Mesodermal cell (in vitro differentiated cells): Measurements from ENCODE around the gene SLC6A16. TPM values are rescaled to one million over a fixed set of nuclear protein-coding genes. Genes with fewer than 3 reads are reported as not detected.
"Not testable (repeated sequence)": the region's sequence is repeated elsewhere in the genome, so short reads cannot be mapped to it uniquely, and the experiment has no call there.

Source experiments
- H3K27ac ChIP-seq: 2 replicates; pipeline ENCODE4 v1.7.0; 2013; ENCODE audit warnings: mild to moderate bottlenecking, low read depth, low read length, moderate library complexity; ENCODE audit not compliant: severe bottlenecking
- H3K36me3 ChIP-seq: 2 replicates; pipeline ENCODE4 v1.7.1; 2013; ENCODE audit warnings: mild to moderate bottlenecking, low read length, moderate library complexity; ENCODE audit not compliant: control insufficient read depth, insufficient read depth
- H3K4me1 ChIP-seq: one replicate; pipeline ENCODE4 v1.7.1; 2013; ENCODE audit warnings: mild to moderate bottlenecking, low read length; ENCODE audit not compliant: insufficient read depth, control insufficient read depth, poor library complexity, severe bottlenecking
- H3K4me3 ChIP-seq: 2 replicates; pipeline ENCODE4 v1.7.0; 2013; ENCODE audit warnings: low read length, control low read depth, mild to moderate bottlenecking; ENCODE audit not compliant: insufficient read depth, poor library complexity, severe bottlenecking; ENCODE audit errors: extremely low read depth
- H3K9me3 ChIP-seq: 2 replicates; pipeline ENCODE4 v1.7.1; 2013; ENCODE audit warnings: mild to moderate bottlenecking, low read length, moderate library complexity; ENCODE audit not compliant: control insufficient read depth
- WGBS, 2 experiments: methylation state at CpG; one replicate each; pipeline ENCODE4 v1.1.5; 2013; ENCODE audit warnings: missing lambda C conversion rate in 2 of 2; ENCODE audit not compliant: insufficient coverage in 2 of 2; 5-methylcytosine and 5-hydroxymethylcytosine counted together
- polyA plus RNA-seq, 2 experiments: library from polyadenylated mRNA; stranded (reverse); fragments of 50-300 nt; gene quantifications; one replicate each; pipeline ENCODE4 v1.2.3, GENCODE V29; 2013

Gene SLC6A16
- 4.1 TPM for polyA plus RNA-seq (2013, experiment 1 of 2)
- 2.7 TPM for polyA plus RNA-seq (2013, experiment 2 of 2)

DNA sequence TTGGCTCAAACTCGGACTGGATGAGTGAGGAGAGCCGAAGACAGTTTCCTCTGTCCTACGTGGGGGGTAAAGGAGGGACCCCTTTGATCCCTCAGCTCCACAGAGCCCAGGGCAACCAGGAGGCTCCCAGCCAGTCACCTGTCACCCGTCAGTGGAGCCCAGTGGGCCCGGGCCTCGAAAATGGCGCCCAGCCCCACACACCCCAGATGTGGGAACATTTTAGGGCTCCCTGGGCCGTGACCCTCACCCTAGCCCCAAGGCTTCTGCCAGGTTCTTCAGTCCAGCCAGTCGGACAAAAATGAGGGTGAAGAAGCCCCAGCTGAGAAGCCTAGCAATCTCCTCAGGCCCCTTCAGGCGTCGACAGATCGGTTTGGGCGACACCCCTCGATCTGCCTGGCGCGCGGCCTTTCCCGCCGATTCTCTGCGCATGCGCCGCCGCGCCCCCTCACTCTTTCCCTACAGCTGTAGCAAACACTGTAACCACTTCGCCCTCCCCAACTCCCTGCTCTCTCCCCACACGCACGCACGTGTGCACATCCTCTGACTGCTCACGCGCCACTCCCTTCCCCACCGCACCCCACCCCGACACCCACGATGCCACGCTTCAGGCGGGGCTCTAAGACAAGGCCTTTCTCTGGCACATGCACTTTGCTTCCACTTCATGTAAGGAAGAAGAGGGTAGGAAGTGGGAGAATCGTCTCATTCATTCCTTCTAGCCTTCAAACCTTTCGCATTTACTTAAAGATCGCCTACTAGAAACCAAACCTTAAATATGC is at the start of gene SLC6A16:
TSS of gene SLC6A16 (minus strand) at position 391 of the 776 bp plus-strand sequence. CDS start 13,844 bp downstream, outside the sequence.
- peaks cover 27% of the 10 kb centered on the region for H3K36me3 ChIP-seq
- whole genome bisulfite sequencing, 2 experiments = 94 to 97% methylated on average over 28 to 30 of the region's 38 CpGs

DNA sequence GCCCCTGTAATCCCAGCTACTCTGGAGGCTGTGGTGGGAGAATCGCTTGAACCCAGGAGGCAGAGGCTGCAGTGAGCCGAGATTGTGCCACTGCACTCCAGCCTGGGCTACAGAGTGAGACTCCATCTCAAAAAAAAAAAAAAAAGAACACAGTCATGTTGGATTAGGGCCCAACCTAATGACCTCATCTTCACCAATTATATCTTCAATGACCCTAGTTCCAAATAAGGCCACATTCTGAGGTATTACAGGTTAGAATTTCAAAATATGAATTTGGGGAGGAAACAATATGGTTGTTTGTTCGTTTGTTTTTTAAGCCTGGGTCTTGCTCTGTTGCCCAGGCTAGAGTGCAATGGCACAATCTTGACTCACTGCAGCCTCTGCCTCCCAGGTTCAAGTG is 48.2 kb upstream of the SLC6A16 start:
- not testable (repeated sequence) for H3K4me3 ChIP-seq, H3K36me3 ChIP-seq, H3K4me1 ChIP-seq, H3K27ac ChIP-seq
- WGBS, 2 experiments = 85 to 100% methylated on average over 1 to 2 of the region's 3 CpGs
- peaks cover 25% of the 10 kb centered on the region for H3K9me3 ChIP-seq

More for the DNA sequence above, at the start of gene SLC6A16:
- no peaks in the 10 kb centered on the region for H3K4me1 ChIP-seq
- no peaks in the 10 kb centered on the region for H3K9me3 ChIP-seq
- H3K27ac ChIP-seq = no peak within 1 kb of the TSS
- H3K4me3 ChIP-seq = no peak within 1 kb of the TSS

DNA sequence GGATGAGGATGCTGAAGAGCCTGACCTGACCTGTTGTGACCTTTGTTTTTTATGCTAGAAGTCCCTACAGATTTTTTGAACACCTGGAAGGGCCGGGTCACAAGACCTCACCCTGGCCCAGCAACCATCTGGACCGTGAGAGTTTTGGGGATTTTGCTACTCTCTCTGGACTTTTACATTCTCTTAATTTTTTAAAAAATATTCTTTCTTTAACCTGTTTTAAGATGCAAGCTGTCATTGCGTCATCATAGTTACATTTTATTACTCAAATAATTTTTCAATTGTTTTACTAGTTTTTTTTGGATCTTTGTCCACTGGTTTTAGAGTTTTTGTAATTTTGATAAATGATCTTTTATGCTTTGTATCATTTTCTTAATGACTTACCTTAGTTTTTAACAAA is 46.2 kb upstream of the SLC6A16 start:
- 83% methylated on average over 1 of the region's 3 CpGs; no CpG with 5 or more reads in 1 of the 2 experiments for WGBS, 2 experiments
- Histone ChIP-seq H3K4me1 (no peaks in the 10 kb centered on the region), H3K36me3 (no peaks in the 10 kb centered on the region), H3K4me3 (no peak overlapping the region), H3K27ac (no peak overlapping the region), H3K9me3 (peaks cover 25% of the 10 kb centered on the region)

- Histone ChIP-seq H3K9me3 (peaks cover 25% of the 10 kb centered on the region), H3K27ac (no peak overlapping the region), H3K4me1 (no peaks in the 10 kb centered on the region), H3K4me3 (no peak overlapping the region), H3K36me3 (no peaks in the 10 kb centered on the region)
- WGBS, 2 experiments = 91 to 95% methylated on average over 1 to 2 of the region's 5 CpGs
These were observed 43.8 kb upstream of the SLC6A16 start for GRCh38 chr19:49368711-49369358.

- Histone ChIP-seq H3K4me1 (no peaks in the 10 kb centered on the region), H3K36me3 (no peaks in the 10 kb centered on the region), H3K27ac (no peak overlapping the region), H3K9me3 (peaks cover 25% of the 10 kb centered on the region), H3K4me3 (no peak overlapping the region)
These were observed 41.1 kb upstream of the SLC6A16 start for GRCh38 chr19:49366110-49366509.

DNA sequence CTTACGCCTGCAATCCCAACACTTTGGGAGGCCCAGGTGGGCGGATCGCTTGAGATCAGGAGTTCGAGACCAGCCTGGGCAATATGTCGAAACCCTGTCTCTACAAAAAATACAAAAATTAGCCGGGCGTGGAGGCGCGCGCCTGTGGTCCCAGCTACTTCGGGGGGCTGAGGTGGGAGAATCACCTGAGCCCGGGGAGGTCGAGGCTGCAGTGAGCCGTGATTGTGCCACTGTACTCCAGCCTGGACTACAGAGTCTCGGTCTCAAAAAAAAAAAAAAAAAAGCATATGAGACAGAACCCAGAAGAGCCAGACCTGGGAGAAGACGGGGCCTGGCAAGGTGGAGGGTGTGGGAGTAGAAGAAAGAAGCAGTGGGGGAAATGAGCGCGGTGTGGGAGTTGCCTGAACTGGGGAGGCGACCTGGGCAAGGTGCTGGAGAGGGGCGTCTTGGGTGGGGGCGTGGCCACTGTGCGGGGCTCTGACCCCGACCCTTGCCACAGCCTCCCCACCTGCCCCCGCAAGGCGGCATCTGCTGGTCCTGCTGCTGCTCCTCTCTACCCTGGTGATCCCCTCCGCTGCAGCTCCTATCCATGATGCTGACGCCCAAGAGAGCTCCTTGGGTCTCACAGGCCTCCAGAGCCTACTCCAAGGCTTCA is 39.2 kb upstream of the SLC6A16 start:
- H3K4me1 ChIP-seq = peaks cover 10% of the 10 kb centered on the region
- peaks cover 14% of the 10 kb centered on the region for H3K36me3 ChIP-seq
- H3K9me3 ChIP-seq = peaks cover 6% of the 10 kb centered on the region
- peak overlapping the region; percentile 23 for H3K4me3 ChIP-seq
- 86 to 90% methylated on average over 17 to 27 of the region's 27 CpGs for WGBS, 2 experiments
- H3K27ac ChIP-seq = peak overlapping the region; percentile 30

DNA sequence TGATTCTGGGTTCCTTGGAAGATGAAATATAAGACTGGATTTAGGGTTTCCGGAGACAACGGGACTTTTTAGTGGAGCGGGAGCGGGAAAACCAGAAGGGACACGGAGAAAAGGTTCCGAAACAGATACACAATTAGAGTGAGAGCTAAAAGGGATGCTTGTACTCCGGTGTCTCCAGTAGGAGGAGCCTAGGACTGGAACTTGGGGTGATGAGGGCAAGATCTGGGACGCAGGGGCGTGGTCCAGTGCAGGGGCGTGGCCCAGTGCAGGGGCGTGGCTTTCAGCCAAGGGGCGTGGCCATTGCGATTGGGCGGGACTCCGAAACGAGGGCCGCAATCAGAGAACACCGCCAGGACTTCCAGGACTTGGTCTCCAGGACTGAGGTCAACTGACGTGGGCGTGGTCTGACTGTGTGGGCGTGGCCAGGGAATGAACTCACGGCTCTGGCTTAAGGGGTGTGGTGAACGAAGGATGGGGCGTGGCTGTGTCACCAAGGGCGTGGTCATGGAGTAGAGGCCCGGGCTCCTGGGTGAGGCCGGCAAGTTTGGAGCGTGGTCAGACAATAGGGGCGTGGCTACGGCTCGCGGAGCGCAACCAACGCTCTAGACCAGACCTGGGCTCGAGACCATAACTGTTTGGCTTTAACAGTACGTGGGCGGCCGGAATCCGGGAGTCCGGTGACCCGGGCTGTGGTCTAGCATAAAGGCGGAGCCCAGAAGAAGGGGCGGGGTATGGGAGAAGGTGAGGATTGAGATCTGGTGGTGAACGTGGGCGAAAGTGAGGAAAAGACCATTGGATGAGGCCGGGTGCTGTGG is 38.5 kb upstream of the SLC6A16 start, which contains the start of gene DKKL1:
TSS of gene DKKL1 (plus strand) at position 610 of the 815 bp plus-strand sequence. CDS start at position 732, 122 bp downstream.
- WGBS, 2 experiments = 2 to 3% methylated on average over 41 to 42 of the region's 46 CpGs

GRCh38 chr19:49362929-49363267 is 37.9 kb upstream of the SLC6A16 start:
- peaks cover 10% of the 10 kb centered on the region for H3K4me1 ChIP-seq
- no peaks in the 10 kb centered on the region for H3K9me3 ChIP-seq
- H3K36me3 ChIP-seq = peaks cover 27% of the 10 kb centered on the region
- 1 to 4% methylated on average over 11 to 13 of the region's 14 CpGs for WGBS, 2 experiments
- H3K27ac ChIP-seq = peak overlapping the region; percentile 97
- peak overlapping the region; percentile 91 for H3K4me3 ChIP-seq

More for the DNA sequence above, 38.5 kb upstream of the SLC6A16 start, which contains the start of gene DKKL1:
- H3K9me3 ChIP-seq = no peaks in the 10 kb centered on the region
- peaks cover 10% of the 10 kb centered on the region for H3K4me1 ChIP-seq
- peak within 1 kb of the TSS; percentile 91 for H3K4me3 ChIP-seq
- H3K36me3 ChIP-seq = peaks cover 21% of the 10 kb centered on the region
- peak within 1 kb of the TSS; percentile 97 for H3K27ac ChIP-seq

DNA sequence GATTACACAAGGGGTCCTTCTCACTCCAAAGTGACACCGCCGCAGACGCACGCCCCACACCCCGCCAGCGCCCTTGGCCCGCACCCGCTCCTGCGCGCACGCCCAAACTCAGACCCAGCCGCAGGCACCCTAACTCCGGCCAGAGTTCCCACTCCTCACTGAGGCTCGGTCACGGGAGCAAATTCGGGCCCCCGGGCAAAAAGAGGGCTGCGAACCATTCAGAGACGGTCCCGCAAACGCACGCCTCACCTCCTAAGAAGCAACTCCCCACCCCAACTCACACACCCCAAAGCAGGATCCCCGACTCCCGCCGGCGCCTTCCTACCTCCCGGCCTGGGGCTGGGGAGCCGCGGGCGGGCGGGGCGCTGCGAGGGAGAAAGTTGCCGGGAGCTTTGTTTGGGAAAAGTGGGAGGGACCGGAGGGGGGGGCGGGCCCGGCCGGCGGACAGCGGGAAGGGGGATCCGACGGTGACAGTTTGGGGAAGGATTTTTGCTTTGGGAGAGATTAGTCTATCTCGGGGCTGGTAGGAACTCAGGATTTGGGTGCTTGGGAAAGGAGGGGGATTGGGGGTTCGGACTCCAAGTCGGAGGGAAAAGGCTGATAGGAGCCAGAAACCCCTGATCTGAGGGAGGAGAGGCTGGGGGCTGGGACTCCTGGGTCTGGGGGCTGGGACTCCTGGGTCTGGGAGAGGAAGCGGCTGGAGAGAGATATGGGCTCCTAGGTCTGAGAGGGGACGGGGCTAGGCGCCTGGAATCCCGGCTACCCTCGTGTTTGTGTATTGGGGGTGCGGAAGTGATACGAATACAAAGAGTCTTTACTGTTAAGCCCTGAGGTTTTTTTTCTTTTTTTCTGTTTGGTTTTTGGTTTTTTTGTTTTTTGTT is 37.3 kb upstream of the SLC6A16 start, which contains the start of gene TEAD2:
TSS of gene TEAD2 (minus strand) at position 369 of the 881 bp plus-strand sequence. CDS start 2,341 bp downstream, outside the sequence.
- Histone ChIP-seq H3K9me3 (no peaks in the 10 kb centered on the region), H3K4me3 (peak within 1 kb of the TSS; percentile 91), H3K27ac (peak within 1 kb of the TSS; percentile 97), H3K36me3 (peaks cover 33% of the 10 kb centered on the region), H3K4me1 (peaks cover 12% of the 10 kb centered on the region)
- WGBS, 2 experiments = 0 to 1% methylated on average over 22 to 41 of the region's 52 CpGs
